HG03139 (cell line): ENCODE measurements around the gene DPP4.

Experiments used
- ATAC-seq: cut with Tn5 transposase; IDR thresholded peaks from one replicate; pipeline ENCODE4 v1.9.1; 2021; ENCODE audit not compliant: unreplicated experiment

Gene DPP4

DNA sequence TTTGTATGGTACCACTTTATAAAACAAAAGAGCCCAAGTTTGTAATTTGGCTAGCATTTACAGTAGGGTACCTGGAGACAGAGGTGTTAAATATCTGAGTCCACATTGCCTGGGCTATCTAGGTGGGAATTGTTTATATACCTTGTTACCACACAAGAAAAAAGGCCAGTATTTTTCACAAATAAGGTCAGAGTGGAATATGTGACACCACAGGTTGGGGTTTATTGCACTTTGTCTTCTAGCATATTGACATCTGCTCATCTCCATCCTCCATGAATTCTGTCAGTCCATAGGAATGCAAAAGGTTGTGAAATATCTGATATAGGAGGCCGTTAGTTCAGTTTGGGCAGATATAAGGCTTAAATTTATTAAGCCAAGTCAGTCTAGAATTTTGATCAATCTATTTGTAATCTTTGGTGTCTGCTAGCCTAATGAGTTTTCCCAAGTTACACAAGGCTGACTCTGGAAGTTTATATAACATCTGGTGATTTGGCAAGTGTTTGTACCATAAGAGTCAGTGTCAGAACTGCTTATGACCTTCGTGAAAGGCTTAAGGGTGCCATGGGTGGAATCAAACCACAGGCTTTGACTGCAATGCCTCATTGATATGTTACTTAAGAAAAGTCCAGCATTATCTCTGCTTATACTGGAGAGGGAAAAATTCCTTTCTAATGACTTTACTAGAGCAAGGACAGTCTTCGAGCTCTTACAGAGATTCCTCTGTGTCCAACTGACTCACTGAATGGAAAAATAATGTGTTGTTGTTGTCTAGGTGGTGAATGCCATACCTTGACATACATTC lies 11.3 kb upstream of the DPP4 start:
- no peak for ATAC-seq

- no peak for ATAC-seq
Measured at GRCh38 chr2:162084536-162084935, 10.5 kb upstream of the DPP4 start.

- ATAC-seq = no peak
Measured at GRCh38 chr2:162082681-162083080, 8.7 kb upstream of the DPP4 start.

DNA sequence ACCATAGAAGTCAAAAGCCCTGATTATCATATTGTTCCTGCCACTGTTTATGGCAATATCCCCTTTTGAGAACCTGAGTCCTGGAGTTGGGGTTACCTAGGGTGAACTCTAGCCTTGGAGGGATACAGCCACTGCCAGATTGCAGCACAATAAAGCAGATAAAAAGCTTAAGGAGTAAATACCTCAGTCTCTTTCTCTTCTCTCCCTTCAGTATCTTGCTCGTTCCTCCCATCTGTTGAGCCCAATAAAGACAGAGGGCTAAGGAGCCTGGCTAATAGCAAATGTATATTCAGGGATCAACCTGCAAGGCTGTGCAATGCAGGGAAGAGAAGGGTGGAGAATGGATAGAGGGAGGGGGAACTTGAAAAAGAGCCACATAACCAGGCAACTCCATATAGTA lies 8.0 kb upstream of the DPP4 start:
- no peak for ATAC-seq

GRCh38 chr2:162079514-162079913 lies 5.5 kb upstream of the DPP4 start:
- ATAC-seq = no peak

- no peak for ATAC-seq
Measured at GRCh38 chr2:162075689-162076132, 1.7 kb upstream of the DPP4 start.

DNA sequence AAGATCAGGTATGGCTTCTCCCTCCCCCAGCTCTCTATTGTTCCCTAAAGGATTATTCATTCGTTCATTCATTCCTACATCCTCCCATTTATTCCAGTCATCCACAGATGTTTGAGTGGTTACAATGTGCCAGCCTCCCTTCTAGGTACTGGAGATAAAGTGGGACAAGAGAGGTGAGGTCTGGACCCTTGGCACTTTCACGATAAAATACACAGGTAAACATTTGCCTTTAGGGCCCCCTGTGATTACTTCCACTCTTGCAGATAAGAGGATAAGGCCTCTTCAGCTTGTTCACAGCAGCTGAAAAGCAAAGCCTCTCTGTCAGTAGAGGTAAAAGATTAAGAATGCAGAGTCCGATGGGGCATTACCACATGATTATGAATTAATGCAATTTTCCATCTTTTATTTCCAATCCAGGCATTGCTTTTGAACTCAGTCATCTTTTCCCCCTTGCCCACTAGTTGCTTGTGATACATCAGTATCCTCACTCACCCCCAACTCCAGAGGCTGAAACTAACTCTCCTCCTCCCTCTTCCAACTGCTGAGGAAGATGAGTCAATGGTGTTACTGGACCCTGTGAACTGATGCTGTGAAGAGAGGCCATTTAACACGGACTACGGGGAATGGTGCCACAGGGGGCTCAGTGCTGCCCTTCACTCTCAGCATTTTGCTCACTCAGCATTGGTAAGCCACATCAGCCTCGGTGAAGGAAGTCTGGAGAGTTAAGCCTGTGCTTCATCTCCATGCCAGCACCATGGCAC lies 1.1 kb upstream of the DPP4 start:
- ATAC-seq = no peak

- no peak for ATAC-seq
Measured at GRCh38 chr2:162074632-162074895, 549 bp upstream of the DPP4 start.

DNA sequence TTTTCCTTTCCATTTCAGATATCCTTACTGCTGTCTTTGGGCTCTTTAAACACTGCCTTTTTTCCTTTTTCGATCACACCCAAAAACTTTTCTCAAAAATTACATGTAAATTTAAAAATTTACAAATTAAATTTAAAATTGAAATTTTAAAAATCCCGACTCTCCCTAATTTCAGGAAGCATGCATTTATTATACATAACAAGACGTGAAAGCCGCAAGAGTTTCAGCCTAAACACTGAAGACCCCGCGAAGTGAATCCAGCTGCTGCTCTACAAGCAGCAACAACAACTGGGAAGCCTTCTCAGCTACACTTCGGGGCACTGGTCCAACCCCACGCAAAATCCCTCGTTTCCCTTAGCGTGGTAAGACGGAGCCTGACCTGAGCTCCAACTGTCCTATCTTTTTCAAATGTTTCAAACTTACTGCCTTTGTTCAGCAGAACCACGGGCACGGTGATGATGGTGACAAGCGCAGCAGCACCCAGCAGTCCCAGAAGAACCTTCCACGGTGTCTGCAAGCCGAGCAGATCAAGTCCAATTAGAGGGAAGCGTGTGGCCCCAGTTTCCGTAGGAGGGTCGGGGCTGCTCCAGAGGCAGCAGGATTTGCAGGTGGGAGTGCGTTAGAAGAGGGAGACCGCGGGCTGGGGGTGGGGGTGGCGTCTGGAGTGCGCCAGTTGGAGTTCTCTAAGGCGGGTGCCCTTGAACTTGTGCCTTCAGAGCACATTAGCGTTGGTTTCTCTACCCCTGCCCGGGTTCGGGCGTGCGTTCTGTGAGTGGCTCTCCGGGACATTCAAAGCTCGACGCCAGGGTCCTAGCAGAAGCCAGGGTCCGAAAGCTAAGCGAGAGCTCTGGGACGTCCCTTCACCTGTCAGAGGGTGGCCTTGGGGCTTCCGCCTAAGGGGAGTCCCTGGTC lies 783 bp downstream of the DPP4 start:
- no peak for ATAC-seq

DNA sequence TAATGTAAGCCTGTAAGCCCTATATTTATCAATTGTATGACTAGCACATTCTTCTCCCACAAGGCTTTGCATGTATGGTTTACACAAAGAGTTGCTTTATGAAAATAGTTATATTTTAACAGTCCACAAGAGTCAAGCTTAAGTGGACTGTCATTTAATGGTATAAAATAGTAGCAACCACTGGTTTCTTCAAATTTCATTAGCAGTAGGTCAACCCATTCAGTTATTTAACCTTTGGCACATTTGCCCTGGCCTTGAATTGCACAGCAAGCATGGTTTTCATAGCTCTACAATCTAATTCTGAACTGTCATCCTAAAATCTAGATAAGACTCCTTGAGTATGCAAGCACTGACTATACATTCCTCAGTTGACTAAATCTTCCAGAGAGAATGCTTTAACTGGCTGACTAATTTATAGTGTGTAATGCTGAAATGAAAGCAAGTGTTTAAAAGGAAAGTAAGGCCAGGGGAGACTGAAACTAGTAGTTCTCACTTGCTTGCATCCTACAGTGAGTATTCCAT lies 1.8 kb downstream of the DPP4 start:
- peak; percentile 44 for ATAC-seq

- ATAC-seq = no peak
Measured at GRCh38 chr2:162071001-162071400, 3.0 kb downstream of the DPP4 start.

DNA sequence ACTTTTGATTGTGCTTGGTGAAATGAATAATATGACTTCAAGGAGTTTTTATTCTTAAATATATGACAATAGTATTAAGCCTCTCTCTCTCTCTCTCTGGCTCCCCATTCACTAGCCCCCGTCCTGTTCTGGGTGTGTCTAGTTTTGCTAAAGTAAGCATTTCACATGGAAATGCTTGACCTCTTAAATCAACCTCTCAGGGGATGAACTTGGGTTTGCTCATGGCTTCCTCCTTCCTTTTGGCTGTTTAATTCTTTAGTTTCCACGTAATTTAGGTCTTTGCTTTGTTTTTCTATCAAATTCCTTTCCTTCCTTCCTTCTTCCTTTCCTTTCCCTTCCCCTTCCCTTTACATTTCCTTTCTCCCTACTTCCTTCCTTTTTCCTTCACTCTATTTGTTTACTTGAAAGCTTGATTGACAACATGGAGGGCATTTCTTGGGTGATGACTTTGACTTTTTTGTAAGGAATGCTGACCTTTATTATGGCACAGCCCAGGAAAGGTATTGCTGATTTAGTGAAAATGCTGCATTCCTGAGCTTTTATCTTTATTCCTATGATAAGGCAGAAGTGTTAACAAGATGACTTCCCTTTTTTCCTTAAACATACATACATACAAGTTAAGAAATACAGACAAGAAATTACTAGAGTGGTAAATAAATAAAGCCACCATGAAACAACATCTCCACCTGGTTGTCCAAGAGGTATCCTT lies 3.6 kb downstream of the DPP4 start:
- ATAC-seq = no peak

DNA sequence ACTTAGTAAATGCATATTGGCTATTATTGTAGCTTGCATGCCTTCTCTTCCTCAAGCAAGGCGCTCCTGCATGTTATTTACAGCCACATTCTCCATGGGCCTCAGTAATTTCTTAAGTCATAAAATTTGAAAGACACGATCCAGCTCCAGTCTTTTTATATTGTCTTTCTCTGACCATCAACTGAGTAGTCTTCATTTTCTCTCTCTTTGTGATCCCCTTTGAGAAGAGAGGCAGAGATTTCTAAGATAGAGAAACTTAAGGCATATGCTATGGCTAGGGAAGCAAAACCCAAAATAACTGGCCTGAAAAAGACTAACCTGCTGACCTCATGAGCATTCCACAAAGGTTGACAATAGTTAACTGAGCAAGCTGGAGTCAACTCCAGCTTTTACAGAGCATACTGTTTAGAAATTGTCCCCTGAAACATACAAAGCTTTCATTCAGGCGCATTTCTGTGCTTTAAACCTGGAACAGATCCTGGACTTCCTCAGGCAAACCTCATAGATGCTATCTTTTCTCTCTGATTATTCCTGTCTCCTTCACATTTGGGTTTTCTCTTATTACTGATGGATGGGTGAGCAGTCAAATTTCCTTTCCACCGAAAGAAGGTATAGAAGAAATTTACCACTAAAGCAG lies 4.6 kb downstream of the DPP4 start:
- no peak for ATAC-seq

GRCh38 chr2:162067596-162067995 lies 6.4 kb downstream of the DPP4 start:
- ATAC-seq = no peak

- ATAC-seq = no peak
Measured at GRCh38 chr2:162065767-162066166, 8.2 kb downstream of the DPP4 start.

DNA sequence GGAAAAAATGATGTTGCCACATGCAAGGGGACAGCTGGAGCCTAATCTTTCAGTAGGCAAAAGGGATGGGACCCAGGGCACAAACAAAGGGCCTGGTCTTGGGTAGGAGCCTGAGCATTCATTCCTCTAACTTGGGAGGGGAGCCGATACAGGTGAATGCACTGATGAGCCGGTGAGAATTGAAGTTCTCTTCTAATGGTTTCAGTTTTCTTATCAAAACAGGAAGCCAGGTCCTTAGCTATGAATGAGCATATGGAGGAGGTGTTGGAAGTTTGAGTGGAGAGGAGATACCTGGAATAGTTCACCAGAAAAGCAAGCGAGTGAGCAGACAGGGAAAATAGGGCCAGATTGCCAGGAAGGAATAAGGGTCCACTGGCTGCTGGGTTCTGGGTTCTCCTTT lies 10.1 kb downstream of the DPP4 start:
- peak; percentile 47 for ATAC-seq

DNA sequence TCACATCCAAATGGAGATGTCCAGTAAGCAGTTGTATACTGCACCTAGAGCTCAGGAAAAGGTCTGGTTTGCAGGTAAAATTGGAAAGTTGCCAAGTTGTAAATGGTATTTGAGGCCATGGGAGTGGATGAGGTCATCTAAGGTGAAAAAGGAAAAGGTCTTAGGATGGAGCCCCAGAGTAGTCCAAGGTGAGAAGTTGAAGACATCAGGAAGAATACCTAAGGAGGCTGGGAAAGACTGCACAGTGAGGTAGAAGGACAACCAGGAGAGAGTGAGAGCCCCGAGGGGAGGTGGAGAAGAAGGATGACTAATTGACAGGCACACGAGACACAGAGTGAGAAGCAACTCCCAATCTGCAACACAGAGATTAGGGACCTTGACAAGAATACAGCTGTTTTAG lies 10.7 kb downstream of the DPP4 start:
- no peak for ATAC-seq

GRCh38 chr2:162062559-162062958 lies 11.5 kb downstream of the DPP4 start:
- ATAC-seq = no peak

GRCh38 chr2:162061021-162061420 lies 13.0 kb downstream of the DPP4 start:
- no peak for ATAC-seq

DNA sequence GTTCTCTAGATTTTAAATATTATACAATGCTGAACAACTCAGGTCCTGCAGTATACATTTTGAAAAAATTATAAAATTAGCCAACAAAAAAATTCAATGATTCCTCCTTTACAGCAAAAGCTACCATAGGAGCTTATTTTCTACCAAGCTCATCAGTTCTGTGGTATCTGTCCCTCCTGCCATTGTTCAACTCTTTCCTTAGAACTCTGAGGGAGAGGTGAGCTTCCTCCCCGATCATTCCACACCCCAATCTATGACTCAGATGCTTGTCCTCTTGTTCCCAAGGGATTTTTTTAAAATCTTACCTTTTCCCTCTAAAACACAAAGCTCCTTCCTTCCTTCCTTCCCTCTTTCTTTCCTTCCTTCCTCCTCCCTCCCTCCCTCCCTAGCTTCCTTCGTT lies 13.5 kb downstream of the DPP4 start:
- no peak for ATAC-seq
